Hematopoietic multipotent progenitor cell (in vitro differentiated cells): ENCODE results near the gene FREM2. TPM values are rescaled to one million over a fixed set of nuclear protein-coding genes. Genes with fewer than 3 reads are reported as not detected.
A peak's percentile ranks its signal among the peaks of the same experiment; 100 is the strongest.

Source experiments
- DNase-seq, 3 donors: peaks; one replicate each; pipeline ENCODE4 v3.0.0-alpha.2; 2011 to 2015; ENCODE audit warnings: low read depth in 2 of 3, low spot score in 2 of 3
- total RNA-seq: library from RNA; depleted of rRNA; stranded (reverse); fragments of >200 nt; gene quantifications from one replicate; pipeline ENCODE4 v1.2.3, GENCODE V29; 2012

Gene FREM2
- total RNA-seq, 1 donor = under 0.01 TPM

DNA sequence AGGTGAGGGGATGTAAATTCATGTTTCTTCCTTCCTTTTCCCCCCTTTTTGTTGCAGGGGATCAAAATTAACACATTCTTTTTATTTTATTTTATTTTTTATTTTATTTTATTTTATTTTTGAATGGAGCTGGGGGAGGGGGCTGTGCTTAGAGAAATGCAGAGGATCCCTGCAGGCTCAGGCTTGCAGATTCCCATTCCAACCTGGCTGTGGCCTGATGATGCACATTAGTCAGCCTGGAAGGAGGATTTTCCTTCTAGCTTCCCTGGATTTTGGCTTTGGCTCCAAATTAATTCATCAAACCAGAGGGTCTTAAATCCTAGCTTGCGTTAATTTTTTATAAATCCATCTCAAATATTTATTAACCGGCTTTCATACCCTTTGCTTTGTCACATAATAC is 67.0 kb downstream of the FREM2 start:
- no peak for DNase-seq

DNA sequence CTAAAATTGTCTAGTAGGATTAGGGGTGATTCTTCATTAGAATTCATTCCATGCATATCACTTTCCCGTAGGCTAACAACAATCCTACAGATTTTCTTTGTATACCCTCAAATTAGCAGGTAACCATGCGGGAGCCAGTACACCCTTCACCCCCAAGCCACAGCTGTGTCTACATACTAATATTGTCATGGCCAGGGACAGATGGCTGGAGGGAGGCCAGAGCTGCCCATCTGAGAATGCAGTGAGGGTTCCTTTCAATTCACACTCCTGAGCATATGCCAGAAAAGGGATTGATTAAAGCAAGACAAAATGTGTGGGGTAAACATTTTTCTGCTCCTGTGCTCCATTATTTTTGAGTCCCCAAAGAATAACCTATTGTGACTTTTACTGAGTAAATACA is 68.9 kb downstream of the FREM2 start:
- no peak for DNase-seq

DNA sequence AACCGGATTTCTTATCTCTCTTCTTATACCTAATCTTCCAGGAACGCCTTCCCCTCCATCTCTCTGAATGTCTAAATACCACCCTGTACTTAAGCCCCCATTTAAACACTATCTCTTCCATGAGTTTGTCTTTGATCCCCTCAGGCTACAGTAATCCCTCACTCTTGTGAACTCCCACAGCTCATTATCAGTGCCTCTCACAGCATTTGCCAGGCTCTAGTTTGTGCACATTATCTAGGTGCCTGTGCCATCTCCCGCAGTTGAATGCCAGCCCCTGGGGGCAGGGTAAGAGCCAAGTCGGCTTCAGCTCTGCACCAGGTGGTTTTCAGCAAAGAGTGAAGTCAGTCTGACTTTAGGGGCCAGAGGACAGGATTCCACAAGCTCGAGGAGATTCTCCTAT is 71.4 kb downstream of the FREM2 start:
- no peak for DNase-seq

DNA sequence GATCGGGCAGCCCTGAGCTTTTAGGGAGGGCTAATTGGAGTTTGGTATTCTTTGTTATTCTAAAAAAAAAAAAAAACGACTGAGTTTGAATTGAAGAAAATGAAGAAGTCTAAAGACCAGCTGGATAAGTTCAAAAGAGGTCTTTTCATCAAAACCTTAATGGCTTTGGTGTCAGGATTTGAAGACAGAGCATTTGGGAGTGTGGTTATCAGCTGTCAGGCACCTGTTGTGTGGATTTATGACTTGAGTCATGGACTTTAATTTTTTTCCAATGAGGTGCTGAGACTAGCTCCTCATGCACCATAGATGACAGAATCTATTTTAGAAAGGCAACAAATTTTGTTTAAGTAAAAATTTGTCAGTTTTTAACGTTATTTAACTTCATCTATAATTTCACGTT is 72.5 kb downstream of the FREM2 start:
- DNase-seq = no peak

DNA sequence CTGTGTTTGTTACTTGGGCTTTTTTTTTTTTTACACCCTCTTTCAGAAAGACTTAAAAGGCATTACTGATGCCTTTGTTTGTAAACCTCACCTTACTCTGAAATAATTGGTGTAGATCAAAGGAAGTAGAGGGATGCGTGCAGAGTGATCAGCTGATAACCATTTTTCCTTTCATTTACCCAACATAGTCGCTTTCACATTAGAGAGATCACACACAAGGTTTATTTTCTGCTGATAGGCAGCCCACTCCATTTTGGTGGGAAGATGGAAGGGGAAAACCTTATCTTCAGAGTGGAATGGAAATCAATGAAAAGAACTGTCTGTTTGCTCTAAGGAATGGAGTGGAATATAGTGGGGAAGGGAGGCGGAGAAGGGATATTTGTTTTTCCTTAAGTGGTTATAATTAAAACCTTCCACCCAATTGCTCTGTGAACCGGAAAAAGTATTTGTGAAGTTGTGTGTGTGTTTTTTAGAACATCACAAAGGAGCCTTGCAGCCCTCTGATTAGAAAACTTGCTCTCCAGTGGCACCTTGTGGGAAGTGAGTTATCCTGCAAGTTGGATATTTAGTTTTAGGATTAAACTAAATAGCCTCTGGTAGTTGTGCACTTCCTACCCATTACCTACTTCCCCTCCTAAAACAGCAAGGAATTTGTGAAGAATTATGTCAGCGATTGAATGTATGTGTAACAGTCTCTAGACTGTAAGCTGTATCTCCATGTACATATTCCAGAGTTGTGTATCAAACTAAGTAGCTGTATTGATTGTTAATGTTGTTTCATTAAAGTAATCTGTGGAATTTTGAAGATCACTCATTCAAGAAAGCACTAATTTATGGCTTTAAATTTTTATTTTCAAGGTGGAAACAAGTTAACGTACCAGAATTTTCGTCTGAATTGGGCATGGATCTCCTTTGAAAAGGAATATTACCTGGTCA is 76.8 kb downstream of the FREM2 start:
- DNase-seq = peak in 1 of 3 donors; percentile 34

DNA sequence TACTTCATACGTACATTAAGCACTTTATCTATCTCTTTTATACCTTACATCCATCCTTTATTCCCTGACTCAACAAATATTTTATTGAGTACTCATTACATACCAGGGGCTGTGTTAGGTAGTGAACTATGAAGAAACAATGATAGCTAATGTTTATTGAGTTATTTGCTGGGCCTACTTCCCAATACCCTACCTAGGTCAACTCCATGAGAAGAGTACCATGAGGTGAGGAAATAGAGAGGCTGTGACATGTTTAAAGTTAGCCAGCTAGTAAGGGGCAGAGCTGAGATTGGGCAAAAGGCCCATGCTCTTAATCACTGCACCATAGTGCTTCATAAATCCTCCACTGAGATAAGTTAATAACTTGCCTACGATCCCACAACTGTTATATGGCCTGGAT is 79.9 kb downstream of the FREM2 start:
- DNase-seq = no peak

DNA sequence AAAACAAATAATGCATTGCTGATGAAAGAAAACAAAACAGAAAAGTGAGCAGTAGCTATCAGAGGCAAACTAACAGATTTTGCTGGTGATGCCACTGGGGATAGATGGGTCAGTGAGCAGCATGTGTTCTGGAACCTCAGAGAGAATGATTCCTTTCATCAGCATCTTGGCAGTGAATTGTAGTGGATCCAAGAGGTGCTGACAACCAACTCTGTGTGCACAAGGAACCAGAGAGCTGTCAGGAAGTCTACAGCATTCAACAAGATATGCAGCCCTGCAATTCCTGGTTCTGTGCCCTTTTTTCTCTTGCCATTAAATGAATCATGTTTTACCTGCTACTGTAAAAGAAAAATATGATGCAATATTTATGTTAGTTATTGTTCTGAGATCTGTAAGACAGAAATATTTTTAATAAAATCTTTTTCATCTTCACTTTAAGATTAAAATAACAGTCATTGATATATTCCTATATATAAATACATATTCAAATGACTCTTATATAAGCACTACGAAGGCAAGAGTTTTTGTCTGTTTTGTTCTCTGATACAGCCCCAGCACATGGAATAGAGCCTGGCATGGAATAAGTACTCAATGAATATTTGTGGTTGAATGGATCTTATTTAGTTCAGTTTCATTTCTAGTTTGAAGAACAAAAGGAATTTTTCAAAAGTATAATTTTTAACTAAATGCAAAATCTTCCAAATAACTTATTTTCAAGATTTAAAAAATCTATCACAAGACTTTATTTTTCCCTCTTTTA is 80.8 kb downstream of the FREM2 start:
- DNase-seq = no peak

DNA sequence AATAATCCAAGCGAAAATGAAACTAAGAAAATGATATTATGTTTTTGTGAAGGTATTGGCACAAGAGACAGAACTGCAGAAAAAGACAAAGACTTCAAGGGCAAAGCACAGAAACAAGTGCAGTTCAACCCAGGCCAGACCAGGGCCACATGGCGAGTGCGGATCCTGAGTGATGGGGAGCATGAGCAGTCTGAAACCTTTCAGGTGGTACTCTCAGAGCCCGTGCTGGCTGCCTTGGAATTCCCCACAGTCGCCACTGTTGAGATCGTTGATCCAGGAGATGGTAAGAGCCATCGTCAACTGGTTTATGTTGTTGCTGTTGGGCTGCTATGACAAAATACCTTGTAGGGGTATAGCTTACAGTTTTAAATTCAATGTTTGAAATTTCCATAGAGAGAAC is 82.6 kb downstream of the FREM2 start:
- DNase-seq = no peak

DNA sequence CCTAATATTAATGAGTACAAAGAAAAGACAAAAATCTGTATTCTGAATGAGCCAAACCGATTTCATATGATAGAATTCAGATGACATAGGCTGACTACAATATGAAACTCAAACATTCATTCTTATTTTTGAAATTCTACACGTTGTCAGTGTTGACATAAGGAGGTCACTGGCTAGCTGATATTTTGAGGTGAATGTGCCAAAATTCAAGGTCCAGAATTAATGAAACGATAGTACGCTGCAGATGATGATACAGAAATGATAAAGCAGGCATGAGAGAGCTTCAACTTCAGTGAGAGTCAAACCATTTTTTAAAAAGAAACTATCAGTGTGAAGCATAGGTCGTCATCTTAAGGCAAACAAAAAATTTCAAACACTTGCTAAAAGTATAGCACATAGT is 88.2 kb downstream of the FREM2 start:
- DNase-seq = no peak

DNA sequence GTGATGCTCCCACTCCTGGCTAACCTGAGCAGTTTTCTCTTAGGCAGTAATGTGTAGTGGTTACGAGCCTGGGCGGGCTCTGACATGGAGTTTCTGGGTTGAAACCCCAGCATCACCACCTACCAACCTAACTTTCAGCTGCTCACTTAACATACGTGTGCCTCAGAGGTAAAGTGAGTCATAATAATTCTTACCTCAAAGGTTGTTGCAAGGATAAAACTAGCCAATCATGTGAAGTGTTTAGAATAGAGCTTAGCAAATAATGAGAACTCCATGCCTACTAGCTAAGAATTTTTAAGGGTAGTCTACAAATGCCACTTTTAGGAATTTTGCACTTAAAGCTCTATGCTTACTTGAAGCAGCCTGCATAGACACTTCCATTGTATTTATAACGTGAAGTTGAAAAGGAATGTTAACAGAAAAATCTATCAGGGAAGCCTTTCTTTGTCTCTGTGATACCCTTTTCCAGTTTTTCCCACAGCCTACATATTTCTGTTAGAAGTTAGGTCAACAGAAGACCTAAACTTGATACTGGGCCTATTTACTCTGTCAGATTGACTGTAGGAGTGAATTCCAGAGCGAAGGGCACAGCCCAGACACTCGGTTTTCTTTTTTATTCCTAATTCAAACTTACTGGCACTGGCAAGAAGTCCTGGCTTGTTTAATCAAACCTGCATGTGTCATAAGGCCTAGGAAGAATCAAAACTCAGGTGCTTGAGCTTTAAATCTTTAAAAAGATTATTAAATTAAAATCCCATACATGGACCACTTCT is 90.7 kb downstream of the FREM2 start:
- DNase-seq = no peak

DNA sequence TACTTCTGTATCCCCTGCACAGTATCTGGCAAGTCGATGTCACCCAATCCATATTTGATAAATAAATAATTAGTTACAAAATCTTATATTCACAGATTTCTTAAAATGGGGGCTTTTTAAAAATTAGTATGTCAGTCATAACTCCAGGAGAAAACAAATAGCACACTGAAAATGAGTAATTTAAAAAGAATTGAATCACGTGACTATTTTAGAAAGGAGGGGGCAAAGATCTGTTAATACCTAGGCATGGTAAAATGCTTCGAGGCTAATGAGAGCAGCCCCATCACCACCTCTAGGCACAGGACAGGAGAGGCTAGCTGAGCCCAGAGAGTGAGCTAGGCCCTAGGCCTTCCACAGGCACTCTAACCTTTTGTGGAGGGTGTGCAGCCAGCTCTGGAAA is 94.7 kb downstream of the FREM2 start:
- DNase-seq = no peak

DNA sequence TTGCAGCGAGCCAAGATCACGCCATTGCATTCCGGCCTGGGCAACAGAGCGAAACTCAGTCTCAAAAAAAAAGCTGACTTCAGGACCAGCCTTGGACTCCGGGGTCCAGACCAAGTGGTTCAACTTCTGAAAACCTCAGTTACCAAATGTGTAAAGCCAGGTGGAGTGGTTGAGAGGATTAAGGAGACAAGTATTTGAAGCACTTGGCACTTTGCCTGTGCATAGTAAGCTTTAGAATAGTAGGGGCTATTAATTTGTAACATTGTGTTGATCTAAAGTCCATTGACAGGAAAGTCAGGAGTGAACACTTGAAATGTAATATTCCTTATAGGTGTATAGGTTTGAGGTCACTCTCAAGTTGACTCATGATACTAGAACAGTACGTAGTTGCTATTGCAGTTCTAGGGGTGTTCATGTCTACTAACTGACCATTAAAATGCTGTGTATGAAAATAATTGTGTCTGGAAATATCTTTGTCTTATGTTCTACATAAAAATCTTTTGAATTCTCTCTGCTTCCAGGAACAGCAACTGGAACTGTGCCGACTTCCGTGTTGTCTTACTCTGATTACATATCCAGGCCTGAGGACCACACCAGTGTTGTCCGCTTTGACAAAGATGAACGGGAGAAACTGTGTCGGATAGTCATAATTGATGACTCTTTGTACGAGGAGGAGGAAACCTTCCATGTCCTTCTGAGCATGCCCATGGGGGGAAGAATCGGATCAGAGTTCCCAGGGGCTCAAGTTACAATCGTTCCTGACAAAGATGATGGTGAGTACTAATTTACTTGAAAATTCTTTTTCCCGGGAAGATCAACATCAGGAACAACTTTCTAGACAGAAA is 97.4 kb downstream of the FREM2 start:
- no peak for DNase-seq

DNA sequence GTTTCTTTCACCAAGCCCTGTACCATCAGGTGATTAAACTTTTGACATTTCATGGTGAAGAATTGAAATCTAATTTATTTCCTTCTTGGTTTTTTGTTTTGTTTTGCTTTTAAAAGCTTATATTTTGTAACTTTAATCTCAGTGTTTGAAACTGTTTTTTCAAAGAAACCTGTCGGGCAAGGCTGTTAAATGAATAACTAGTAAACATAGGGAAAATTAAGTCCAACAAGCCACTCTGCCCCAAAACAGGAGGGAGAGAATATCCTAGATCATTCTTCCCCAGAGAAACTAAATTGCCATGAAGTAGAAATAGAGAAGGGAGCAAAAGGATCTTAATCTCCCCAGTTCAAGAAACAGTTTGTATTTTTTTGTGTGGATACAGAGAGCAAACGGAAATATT is 98.2 kb downstream of the FREM2 start:
- no peak for DNase-seq

DNA sequence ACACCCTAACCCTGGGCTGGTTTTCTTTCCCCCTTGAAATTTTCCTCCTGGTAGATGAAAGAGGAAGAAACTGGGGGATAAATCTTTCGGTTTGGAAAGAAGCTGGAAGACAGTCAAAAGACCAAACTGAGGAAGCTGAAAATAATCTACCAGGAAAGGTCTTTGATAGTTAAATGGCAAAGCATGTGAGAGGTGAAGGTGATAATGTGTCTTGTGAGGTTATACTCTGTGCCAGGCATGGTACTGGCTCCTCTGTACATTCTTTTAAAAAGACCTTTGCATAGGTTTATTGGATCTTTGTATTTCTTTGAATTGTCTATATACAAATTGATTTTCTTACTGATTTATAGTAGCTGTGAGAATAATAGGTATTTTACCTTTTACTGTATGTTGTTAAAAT is 98.6 kb downstream of the FREM2 start:
- DNase-seq = no peak

DNA sequence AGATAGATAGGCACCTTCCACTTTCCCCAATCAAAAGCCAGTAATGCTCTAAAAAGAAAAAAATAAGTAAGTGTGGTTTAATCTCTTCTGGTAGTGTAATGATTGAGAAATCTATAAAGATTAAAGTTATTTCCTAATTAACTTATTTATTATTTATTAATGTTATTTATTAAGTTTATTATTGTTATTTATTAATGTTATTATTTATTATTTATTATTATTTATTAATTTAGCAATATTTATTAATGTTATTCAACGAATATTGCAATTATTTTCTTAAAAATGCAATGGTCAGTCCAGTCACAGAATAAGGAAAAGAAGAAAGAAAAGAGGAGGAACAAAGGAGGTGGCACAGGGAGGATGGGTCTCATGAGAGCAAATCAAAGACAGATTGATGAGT is 100.7 kb downstream of the FREM2 start:
- DNase-seq = no peak

DNA sequence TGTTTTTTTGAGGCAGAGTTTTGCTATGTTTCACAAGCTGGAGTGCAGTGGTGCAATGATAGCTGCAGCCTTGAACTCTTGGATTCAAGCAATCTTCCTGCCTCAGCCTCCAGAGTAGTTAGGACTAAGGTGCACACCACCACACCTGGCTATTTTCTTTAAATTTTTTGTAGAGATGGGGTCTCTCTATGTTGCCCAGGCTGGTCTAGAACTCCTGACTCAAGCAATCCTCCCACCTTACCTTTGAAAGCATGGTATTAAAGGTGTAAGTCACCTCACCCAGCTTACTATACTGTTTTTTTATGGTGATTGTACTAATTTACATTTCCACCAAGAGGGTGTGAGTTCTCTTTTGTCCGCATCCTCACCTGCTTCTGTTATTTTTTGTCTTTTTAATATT is 110.0 kb downstream of the FREM2 start:
- no peak for DNase-seq

DNA sequence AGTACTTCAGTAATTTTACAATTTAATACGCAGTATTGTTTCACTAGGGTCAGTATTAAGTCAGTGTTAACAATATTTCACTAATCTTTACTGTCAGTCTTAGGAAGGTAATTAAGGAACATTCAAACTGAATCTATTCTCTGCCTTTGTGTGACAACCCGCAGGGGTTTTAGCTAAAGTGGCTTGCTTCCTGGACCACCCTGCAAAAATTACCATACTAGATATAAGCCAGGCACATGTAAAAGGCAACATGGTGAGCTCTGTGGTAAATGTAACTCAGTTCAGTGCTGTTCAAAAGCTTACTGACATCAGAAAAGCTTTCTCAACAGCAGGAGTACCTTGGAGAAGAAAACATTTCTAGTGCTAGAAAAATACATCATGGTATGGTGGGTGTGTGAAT is 116.7 kb downstream of the FREM2 start:
- no peak for DNase-seq

DNA sequence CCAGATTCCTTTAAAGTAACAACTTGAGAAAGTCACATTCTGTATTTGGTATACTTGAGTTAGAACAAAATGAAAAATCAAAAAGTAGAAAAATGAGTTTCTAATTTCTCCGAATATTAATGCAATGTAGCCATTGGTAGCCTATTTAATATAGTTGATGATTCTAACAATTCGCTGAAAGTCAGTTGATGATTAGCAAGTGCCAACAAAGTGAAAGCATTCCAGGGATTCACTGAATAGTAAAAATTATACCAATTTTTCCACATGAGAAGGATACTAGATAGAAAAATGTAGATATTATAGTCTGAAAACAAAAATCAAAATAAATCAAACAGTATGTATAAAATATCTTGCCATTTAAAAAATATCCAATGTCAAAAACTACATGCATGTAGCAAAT is 117.2 kb downstream of the FREM2 start:
- DNase-seq = no peak

DNA sequence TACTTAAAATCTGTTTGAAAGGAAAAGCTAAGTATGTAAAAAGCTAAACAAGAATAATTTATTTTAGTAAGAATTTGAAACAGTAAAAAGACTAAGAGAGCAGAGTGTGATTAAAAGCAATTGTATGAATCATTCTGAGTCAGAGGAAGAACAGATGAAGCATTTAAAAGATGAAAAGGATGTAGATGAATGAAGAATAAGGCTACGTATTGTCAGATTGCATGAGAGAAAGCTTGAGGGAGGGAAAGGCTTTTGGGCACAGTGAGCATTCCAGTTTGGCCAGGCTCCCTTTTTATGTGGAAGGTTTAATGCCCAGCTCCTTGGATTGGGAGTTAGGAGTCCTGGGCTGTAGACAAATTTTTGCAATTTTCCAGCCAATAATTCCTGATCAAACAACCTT is 117.7 kb downstream of the FREM2 start:
- no peak for DNase-seq

DNA sequence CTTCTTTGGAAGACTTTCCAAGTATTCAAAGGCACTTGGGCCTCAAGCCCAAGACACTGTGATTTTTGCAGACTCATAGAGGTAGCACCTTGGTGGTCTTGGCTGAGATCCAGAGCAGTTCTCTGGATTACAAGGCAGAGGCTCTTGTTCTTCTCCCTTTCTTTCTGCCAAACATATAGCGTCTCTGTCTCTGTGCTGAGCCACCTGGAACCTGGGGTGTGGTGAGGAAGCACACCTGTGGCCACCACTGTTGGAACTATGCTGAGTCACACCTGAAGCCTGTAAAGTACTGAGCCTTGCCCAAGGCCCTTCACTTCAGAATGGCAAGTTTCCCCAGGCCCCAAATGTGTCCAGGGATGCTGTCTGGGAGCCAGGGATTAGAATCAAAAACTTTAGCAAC is 127.5 kb downstream of the FREM2 start:
- no peak for DNase-seq
